A375 (cell line): ENCODE results near the gene BTLA. TPM values are rescaled to one million over a fixed set of nuclear protein-coding genes. Genes with fewer than 3 reads are reported as not detected.

ENCODE experiments used
- total RNA-seq: library from RNA; depleted of rRNA; stranded (reverse); fragments of >200 nt; shearing (Covaris generic); gene quantifications from 2 replicates; pipeline ENCODE4 v1.2.3, GENCODE V29; 2014; rRNA removed

Gene BTLA
- not detected in 2 replicates for total RNA-seq

GRCh38 chr3:112498914-112499711 is at the start of gene BTLA:
TSS of gene BTLA (minus strand) at chr3:112499472. CDS start at chr3:112499358, 114 bp downstream.

Other genes with a start within 250 kb of the BTLA start
- gene SLC9C1, start 205.3 kb downstream of the BTLA start, total RNA-seq, result 0.04 TPM in 1 of 2 replicates, not detected in the other
- 0.82 and 0.91 TPM in 2 replicates for gene CD200, start 166.3 kb downstream of the BTLA start, total RNA-seq
- gene ATG3, start 62.5 kb upstream of the BTLA start, total RNA-seq, result 99.6 and 109 TPM in 2 replicates
- gene SLC35A5, start 62.6 kb upstream of the BTLA start, total RNA-seq, result 12.9 and 16.0 TPM in 2 replicates
- 3.7 and 6.2 TPM in 2 replicates for gene CCDC80, start 141.7 kb upstream of the BTLA start, total RNA-seq